ENCODE data around the gene ADAM19. TPM values are rescaled to one million over a fixed set of nuclear protein-coding genes. Genes with fewer than 3 reads are reported as not detected.

Gene ADAM19
- total and polyA plus RNA-seq, 2 experiments from 2014 or later, result 9.1 to 13.2 TPM

DNA sequence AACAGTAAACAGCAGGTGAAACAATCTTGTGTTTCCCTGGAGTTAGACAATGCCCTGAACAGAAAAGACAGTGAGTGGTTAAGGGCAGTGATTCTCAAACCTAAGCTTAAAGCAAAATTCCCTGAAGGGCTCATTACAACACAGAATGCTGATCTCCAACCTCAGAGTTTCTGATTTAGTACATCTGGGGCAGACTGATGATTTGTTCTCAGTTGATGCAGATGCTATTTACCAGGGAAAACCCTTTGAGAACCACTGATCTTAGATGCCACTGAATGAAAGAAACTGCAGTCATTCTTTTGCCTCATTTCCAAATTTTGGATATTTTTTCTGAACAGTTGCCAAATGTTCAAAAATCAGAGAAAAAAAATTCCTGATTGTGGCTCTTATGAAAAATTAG is 18.7 kb upstream of the ADAM19 start:
- Mint-ChIP-seq H3K4me3 (no peak overlapping the region), H3K9me3 (no peaks in the 10 kb centered on the region), H3K4me1 (no peaks in the 10 kb centered on the region; the same call in 1 of the 3 replicates), H3K36me3 (ENCODE audit: low read depth) (no peaks in the 10 kb centered on the region), H3K27me3 (ENCODE audit: insufficient read depth, low read depth, poor library complexity) (no peaks in the 10 kb centered on the region), H3K27ac (no peak overlapping the region)
- no peak overlapping the region for H2AFZ ChIP-seq
- H3K27ac ChIP-seq (ENCODE audit: low read depth), result no peak overlapping the region
- no peaks in the 10 kb centered on the region for H3K9me2 ChIP-seq (ENCODE audit: insufficient read depth)
- H3K4me3 ChIP-seq, result no peak overlapping the region
- H3F3A ChIP-seq (replicated peaks; ENCODE audit: low read depth), result no peaks in the 10 kb centered on the region
- H3K4me1 ChIP-seq (ENCODE audit: insufficient read depth), result no peaks in the 10 kb centered on the region
- H3K36me3 ChIP-seq (ENCODE audit: insufficient read depth), result no peaks in the 10 kb centered on the region
- TF ChIP-seq EZH2 (IDR thresholded peaks at IDR 0.05; ENCODE audit: low read depth, unreplicated experiment) (no peak), STAT1 (IDR thresholded peaks at IDR 0.05; ENCODE audit: unreplicated experiment) (no peak), NANOG (IDR thresholded peaks at IDR 0.05; ENCODE audit: borderline replicate concordance) (no peak), JUNB (IDR thresholded peaks at IDR 0.05; ENCODE audit: unreplicated experiment) (no peak), ZNF331 (CRISPR knock-in tag; IDR thresholded peaks at IDR 0.05; ENCODE audit: low read depth) (no peak), ZNF114 (CRISPR knock-in tag; IDR thresholded peaks at IDR 0.05) (no peak), EZH2phosphoT487 (IDR thresholded peaks at IDR 0.05; ENCODE audit: unreplicated experiment) (no peak), POLR2AphosphoS5 (IDR thresholded peaks at IDR 0.05; ENCODE audit: low read depth) (no peak), REST (IDR thresholded peaks at IDR 0.05; ENCODE audit: unreplicated experiment) (no peak), CREB1 (CRISPR knock-in tag; IDR thresholded peaks at IDR 0.05; ENCODE audit: low read depth) (no peak)
- TF ChIP-seq, protein P1, sequence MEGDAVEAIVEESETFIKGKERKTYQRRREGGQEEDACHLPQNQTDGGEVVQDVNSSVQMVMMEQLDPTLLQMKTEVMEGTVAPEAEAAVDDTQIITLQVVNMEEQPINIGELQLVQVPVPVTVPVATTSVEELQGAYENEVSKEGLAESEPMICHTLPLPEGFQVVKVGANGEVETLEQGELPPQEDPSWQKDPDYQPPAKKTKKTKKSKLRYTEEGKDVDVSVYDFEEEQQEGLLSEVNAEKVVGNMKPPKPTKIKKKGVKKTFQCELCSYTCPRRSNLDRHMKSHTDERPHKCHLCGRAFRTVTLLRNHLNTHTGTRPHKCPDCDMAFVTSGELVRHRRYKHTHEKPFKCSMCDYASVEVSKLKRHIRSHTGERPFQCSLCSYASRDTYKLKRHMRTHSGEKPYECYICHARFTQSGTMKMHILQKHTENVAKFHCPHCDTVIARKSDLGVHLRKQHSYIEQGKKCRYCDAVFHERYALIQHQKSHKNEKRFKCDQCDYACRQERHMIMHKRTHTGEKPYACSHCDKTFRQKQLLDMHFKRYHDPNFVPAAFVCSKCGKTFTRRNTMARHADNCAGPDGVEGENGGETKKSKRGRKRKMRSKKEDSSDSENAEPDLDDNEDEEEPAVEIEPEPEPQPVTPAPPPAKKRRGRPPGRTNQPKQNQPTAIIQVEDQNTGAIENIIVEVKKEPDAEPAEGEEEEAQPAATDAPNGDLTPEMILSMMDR (conservative IDR thresholded peaks at IDR 0.05; ENCODE audit: low read depth in 2 of 2), result no peak
- TF ChIP-seq, protein P2, sequence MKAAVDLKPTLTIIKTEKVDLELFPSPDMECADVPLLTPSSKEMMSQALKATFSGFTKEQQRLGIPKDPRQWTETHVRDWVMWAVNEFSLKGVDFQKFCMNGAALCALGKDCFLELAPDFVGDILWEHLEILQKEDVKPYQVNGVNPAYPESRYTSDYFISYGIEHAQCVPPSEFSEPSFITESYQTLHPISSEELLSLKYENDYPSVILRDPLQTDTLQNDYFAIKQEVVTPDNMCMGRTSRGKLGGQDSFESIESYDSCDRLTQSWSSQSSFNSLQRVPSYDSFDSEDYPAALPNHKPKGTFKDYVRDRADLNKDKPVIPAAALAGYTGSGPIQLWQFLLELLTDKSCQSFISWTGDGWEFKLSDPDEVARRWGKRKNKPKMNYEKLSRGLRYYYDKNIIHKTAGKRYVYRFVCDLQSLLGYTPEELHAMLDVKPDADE (IDR thresholded peaks at IDR 0.05), result no peak
- TF ChIP-seq, protein P3, sequence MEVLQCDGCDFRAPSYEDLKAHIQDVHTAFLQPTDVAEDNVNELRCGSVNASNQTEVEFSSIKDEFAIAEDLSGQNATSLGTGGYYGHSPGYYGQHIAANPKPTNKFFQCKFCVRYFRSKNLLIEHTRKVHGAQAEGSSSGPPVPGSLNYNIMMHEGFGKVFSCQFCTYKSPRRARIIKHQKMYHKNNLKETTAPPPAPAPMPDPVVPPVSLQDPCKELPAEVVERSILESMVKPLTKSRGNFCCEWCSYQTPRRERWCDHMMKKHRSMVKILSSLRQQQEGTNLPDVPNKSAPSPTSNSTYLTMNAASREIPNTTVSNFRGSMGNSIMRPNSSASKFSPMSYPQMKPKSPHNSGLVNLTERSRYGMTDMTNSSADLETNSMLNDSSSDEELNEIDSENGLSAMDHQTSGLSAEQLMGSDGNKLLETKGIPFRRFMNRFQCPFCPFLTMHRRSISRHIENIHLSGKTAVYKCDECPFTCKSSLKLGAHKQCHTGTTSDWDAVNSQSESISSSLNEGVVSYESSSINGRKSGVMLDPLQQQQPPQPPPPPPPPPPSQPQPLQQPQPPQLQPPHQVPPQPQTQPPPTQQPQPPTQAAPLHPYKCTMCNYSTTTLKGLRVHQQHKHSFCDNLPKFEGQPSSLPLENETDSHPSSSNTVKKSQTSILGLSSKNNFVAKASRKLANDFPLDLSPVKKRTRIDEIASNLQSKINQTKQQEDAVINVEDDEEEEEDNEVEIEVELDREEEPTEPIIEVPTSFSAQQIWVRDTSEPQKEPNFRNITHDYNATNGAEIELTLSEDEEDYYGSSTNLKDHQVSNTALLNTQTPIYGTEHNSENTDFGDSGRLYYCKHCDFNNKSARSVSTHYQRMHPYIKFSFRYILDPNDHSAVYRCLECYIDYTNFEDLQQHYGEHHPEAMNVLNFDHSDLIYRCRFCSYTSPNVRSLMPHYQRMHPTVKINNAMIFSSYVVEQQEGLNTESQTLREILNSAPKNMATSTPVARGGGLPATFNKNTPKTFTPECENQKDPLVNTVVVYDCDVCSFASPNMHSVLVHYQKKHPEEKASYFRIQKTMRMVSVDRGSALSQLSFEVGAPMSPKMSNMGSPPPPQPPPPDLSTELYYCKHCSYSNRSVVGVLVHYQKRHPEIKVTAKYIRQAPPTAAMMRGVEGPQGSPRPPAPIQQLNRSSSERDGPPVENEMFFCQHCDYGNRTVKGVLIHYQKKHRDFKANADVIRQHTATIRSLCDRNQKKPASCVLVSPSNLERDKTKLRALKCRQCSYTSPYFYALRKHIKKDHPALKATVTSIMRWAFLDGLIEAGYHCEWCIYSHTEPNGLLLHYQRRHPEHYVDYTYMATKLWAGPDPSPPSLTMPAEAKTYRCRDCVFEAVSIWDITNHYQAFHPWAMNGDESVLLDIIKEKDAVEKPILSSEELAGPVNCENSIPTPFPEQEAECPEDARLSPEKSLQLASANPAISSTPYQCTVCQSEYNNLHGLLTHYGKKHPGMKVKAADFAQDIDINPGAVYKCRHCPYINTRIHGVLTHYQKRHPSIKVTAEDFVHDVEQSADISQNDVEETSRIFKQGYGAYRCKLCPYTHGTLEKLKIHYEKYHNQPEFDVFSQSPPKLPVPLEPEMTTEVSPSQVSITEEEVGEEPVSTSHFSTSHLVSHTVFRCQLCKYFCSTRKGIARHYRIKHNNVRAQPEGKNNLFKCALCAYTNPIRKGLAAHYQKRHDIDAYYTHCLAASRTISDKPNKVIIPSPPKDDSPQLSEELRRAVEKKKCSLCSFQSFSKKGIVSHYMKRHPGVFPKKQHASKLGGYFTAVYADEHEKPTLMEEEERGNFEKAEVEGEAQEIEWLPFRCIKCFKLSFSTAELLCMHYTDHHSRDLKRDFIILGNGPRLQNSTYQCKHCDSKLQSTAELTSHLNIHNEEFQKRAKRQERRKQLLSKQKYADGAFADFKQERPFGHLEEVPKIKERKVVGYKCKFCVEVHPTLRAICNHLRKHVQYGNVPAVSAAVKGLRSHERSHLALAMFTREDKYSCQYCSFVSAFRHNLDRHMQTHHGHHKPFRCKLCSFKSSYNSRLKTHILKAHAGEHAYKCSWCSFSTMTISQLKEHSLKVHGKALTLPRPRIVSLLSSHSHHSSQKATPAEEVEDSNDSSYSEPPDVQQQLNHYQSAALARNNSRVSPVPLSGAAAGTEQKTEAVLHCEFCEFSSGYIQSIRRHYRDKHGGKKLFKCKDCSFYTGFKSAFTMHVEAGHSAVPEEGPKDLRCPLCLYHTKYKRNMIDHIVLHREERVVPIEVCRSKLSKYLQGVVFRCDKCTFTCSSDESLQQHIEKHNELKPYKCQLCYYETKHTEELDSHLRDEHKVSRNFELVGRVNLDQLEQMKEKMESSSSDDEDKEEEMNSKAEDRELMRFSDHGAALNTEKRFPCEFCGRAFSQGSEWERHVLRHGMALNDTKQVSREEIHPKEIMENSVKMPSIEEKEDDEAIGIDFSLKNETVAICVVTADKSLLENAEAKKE (CRISPR knock-in tag; IDR thresholded peaks at IDR 0.05), result no peak
- no peaks in the 10 kb centered on the region for H3K79me2 ChIP-seq (replicated peaks; ENCODE audit: insufficient read depth)
- H3K27me3 ChIP-seq (ENCODE audit: insufficient read depth), result no peaks in the 10 kb centered on the region
- no peak overlapping the region for H3K4me2 ChIP-seq
- DNase-seq (ENCODE audit: low spot score) (no peak), ATAC-seq (no peak)
- no peaks in the 10 kb centered on the region for H4K20me1 ChIP-seq (replicated peaks; ENCODE audit: insufficient read depth)

Data from GM23338 (cell line).